ENCODE measurements around the gene FGF14.
"Not testable (repeated sequence)": the region's sequence is repeated elsewhere in the genome, so short reads cannot be mapped to it uniquely, and the experiment has no call there.

The FGF14 gene

GRCh38 chr13:102040812-102041211 is 361.0 kb downstream of the FGF14 start:
- DNase-seq (ENCODE audit: low read depth in 2 of 2) = no peak

GRCh38 chr13:102039264-102039663 is 362.6 kb downstream of the FGF14 start:
- DNase-seq (ENCODE audit: low read depth in 2 of 2) = no peak

GRCh38 chr13:102038787-102039186 is 363.1 kb downstream of the FGF14 start:
- no peak for DNase-seq (ENCODE audit: low read depth in 2 of 2)

GRCh38 chr13:102035969-102036368 is 365.9 kb downstream of the FGF14 start:
- no peak for DNase-seq (ENCODE audit: low read depth in 2 of 2)

GRCh38 chr13:102033857-102034331 is 368.0 kb downstream of the FGF14 start:
- DNase-seq (ENCODE audit: low read depth in 2 of 2) = no peak

- DNase-seq (ENCODE audit: low read depth in 2 of 2) = no peak
These were observed 368.5 kb downstream of the FGF14 start for GRCh38 chr13:102033386-102033785.

GRCh38 chr13:102028868-102029267 is 373.0 kb downstream of the FGF14 start:
- no peak for DNase-seq (ENCODE audit: low read depth in 2 of 2)

- DNase-seq (ENCODE audit: low read depth in 2 of 2) = no peak
These were observed 373.6 kb downstream of the FGF14 start for GRCh38 chr13:102028206-102028605.

- DNase-seq (ENCODE audit: low read depth in 2 of 2) = no peak
These were observed 380.1 kb downstream of the FGF14 start for GRCh38 chr13:102021777-102022176.

- no peak for DNase-seq (ENCODE audit: low read depth in 2 of 2)
These were observed 381.1 kb downstream of the FGF14 start for GRCh38 chr13:102020611-102021216.

- no peak for DNase-seq (ENCODE audit: low read depth in 2 of 2)
These were observed 383.1 kb downstream of the FGF14 start for GRCh38 chr13:102018716-102019115.

GRCh38 chr13:102017248-102017647 is 384.6 kb downstream of the FGF14 start:
- DNase-seq (ENCODE audit: low read depth in 2 of 2) = no peak

GRCh38 chr13:102012299-102013293 is 389.3 kb downstream of the FGF14 start:
- no peak for DNase-seq (ENCODE audit: low read depth in 2 of 2)

GRCh38 chr13:102011455-102011854 is 390.4 kb downstream of the FGF14 start:
- DNase-seq (ENCODE audit: low read depth in 2 of 2) = not testable (repeated sequence)

- no peak for DNase-seq (ENCODE audit: low read depth in 2 of 2)
These were observed 397.8 kb downstream of the FGF14 start for GRCh38 chr13:102003848-102004570.

GRCh38 chr13:102002287-102002686 is 399.6 kb downstream of the FGF14 start:
- no peak for DNase-seq (ENCODE audit: low read depth in 2 of 2)

- DNase-seq (ENCODE audit: low read depth in 2 of 2) = no peak
These were observed 401.1 kb downstream of the FGF14 start for GRCh38 chr13:102000764-102001163.

GRCh38 chr13:101998129-101998528 is 403.7 kb downstream of the FGF14 start:
- DNase-seq (ENCODE audit: low read depth in 2 of 2) = no peak

GRCh38 chr13:101996954-101997353 is 404.9 kb downstream of the FGF14 start:
- no peak for DNase-seq (ENCODE audit: low read depth in 2 of 2)

- no peak for DNase-seq (ENCODE audit: low read depth in 2 of 2)
These were observed 412.0 kb downstream of the FGF14 start for GRCh38 chr13:101989798-101990350.

GRCh38 chr13:101988140-101988539 is 413.7 kb downstream of the FGF14 start:
- DNase-seq (ENCODE audit: low read depth in 2 of 2) = no peak

- DNase-seq (ENCODE audit: low read depth in 2 of 2) = no peak
These were observed 415.5 kb downstream of the FGF14 start for GRCh38 chr13:101986316-101986715.
